CD4-positive, alpha-beta T cell (primary cell): Measurements from ENCODE around the gene TREX2. TPM values are rescaled to one million over a fixed set of nuclear protein-coding genes. Genes with fewer than 3 reads are reported as not detected.

Experiments used
- ATAC-seq: fragments of 200-7000 bp; cut with Tn5 transposase; one replicate; pipeline ENCODE4 v1.10.0; 2022; ENCODE audit warnings: mild to moderate bottlenecking; ENCODE audit not compliant: poor library complexity
- CTCF ChIA-PET: fragments of 350-600 bp; sonication (Branson Sonifier 250); formaldehyde crosslinking; loops from one replicate; lab custom pipeline; 2021; ENCODE audit warnings: antibody characterized with exemption, inconsistent platforms; lab: Charles Lee
- POLR2A ChIA-PET: fragments of 350-600 bp; sonication (Branson Sonifier 250); formaldehyde crosslinking; loops from one replicate; lab custom pipeline; 2021; ENCODE audit warnings: antibody characterized with exemption, inconsistent platforms; lab: Charles Lee
- DNase-seq, 14 experiments: peaks; one replicate each; pipeline ENCODE4 v3.0.0-alpha.2; 2013 to 2020; ENCODE audit warnings: mixed read lengths in 2 of 14
- H3K27ac ChIP-seq, 2 donors: one replicate each; pipeline versions ENCODE4 v1.5.1 to v1.7.0; 2013; ENCODE audit warnings: low read length in 2 of 2, low read depth in 1 of 2, mild to moderate bottlenecking in 1 of 2
- H3K27me3 ChIP-seq, 2 experiments: 1 replicate in 1 of 2; 2 replicates in 1 of 2; pipeline versions ENCODE4 v1.6.1 to v1.7.0; 2013; ENCODE audit warnings: low read length in 2 of 2, control low read depth in 1 of 2, mild to moderate bottlenecking in 1 of 2, moderate library complexity in 1 of 2; ENCODE audit not compliant: insufficient read depth in 2 of 2, control insufficient read depth in 1 of 2
- H3K36me3 ChIP-seq: one replicate; pipeline ENCODE4 v1.6.1; 2013; ENCODE audit warnings: low read length, control low read depth; ENCODE audit not compliant: insufficient read depth
- H3K4me1 ChIP-seq: one replicate; pipeline ENCODE4 v1.6.1; 2013; ENCODE audit warnings: low read length, control low read depth; ENCODE audit not compliant: insufficient read depth
- H3K4me3 ChIP-seq: one replicate; pipeline ENCODE4 v1.5.1; 2013; ENCODE audit warnings: mild to moderate bottlenecking, low read length, moderate library complexity
- H3K9me3 ChIP-seq, 2 experiments: 1 replicate in 1 of 2; 2 replicates in 1 of 2; pipeline versions ENCODE4 v1.6.1 to v1.7.0; 2013; ENCODE audit warnings: low read length in 2 of 2, mild to moderate bottlenecking in 2 of 2, control low read depth in 1 of 2, moderate library complexity in 1 of 2; ENCODE audit not compliant: control insufficient read depth in 1 of 2, insufficient read depth in 1 of 2
- H3K27ac Mint-ChIP-seq: one replicate; pipeline ENCODE4 v1.8.0; 2020; ENCODE audit warnings: mixed read lengths
- H3K27me3 Mint-ChIP-seq: one replicate; pipeline ENCODE4 v1.8.0; 2021; ENCODE audit warnings: mixed read lengths
- H3K36me3 Mint-ChIP-seq: one replicate; pipeline ENCODE4 v1.8.0; 2021; ENCODE audit warnings: low read depth, mixed read lengths
- H3K4me1 Mint-ChIP-seq: one replicate; pipeline ENCODE4 v1.8.0; 2021; ENCODE audit warnings: low read depth, mixed read lengths
- H3K4me3 Mint-ChIP-seq: one replicate; pipeline ENCODE4 v1.8.0; 2020; ENCODE audit warnings: mild to moderate bottlenecking, mixed read lengths
- H3K9me3 Mint-ChIP-seq: one replicate; pipeline ENCODE4 v1.8.0; 2020; ENCODE audit warnings: mixed read lengths
- intact Hi-C, 2 experiments: fragments of 100-400 bp; cut with DNase I in 1 of 2; cut with micrococcal nuclease in 1 of 2; formaldehyde crosslinking; loops; one replicate each; pipeline versions ENCODE4 v1.15.1 to v1.9.0; 2023 to 2025; cut with DNase I, micrococcal nuclease
- total RNA-seq, 174 experiments: library from RNA in 2 of 174; stranded (reverse) in 2 of 174; gene quantifications; one replicate each; pipeline ENCODE4 v1.2.3 and lab custom pipeline; 2021 to 2026
- TF ChIP-seq, protein P1 (sequence below): fragments of 200-600 bp; IDR thresholded peaks from one replicate; pipeline ENCODE4 v1.8.0; 2022; ENCODE audit warnings: antibody characterized with exemption, mild to moderate bottlenecking

TREX2 gene
- total RNA-seq, 2 experiments from 2014 or later = 1.1 to 1.4 TPM

DNA sequence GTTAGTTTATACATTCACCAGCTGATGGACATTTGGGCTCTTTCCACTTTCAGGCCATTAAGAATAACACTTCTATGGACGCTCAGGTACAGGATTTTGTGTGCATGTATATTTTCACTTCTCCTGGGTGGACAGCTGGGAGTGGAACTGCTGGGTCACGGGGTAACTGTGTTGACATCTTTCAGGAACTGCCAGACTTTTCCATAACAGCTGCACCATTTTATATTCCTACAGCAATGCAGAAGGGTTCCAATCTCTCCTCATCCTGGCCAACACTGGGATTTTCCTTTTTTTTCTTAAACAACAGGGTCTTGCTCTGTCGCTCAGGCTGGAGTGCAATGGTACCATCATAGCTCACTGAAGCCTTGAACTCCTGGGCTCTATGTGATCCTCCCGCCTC lies 12.6 kb upstream of the TREX2 start:
- H3K9me3 ChIP-seq = no peaks in the 10 kb centered on the region
- H3K36me3 ChIP-seq = peaks cover 35% of the 10 kb centered on the region
- Mint-ChIP-seq H3K4me3 (no peak overlapping the region), H3K4me1 (no peaks in the 10 kb centered on the region), H3K9me3 (no peaks in the 10 kb centered on the region), H3K27ac (no peak overlapping the region), H3K36me3 (peaks cover 34% of the 10 kb centered on the region), H3K27me3 (no peaks in the 10 kb centered on the region)
- DNase-seq = no peak
- no peak overlapping the region for H3K27ac ChIP-seq
- POLR2A ChIA-PET = no interaction called here
- no peak overlapping the region for H3K4me3 ChIP-seq
- TF ChIP-seq, protein P1, sequence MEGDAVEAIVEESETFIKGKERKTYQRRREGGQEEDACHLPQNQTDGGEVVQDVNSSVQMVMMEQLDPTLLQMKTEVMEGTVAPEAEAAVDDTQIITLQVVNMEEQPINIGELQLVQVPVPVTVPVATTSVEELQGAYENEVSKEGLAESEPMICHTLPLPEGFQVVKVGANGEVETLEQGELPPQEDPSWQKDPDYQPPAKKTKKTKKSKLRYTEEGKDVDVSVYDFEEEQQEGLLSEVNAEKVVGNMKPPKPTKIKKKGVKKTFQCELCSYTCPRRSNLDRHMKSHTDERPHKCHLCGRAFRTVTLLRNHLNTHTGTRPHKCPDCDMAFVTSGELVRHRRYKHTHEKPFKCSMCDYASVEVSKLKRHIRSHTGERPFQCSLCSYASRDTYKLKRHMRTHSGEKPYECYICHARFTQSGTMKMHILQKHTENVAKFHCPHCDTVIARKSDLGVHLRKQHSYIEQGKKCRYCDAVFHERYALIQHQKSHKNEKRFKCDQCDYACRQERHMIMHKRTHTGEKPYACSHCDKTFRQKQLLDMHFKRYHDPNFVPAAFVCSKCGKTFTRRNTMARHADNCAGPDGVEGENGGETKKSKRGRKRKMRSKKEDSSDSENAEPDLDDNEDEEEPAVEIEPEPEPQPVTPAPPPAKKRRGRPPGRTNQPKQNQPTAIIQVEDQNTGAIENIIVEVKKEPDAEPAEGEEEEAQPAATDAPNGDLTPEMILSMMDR = no peak
- no peak for ATAC-seq
- CTCF ChIA-PET = no interaction called here
- H3K4me1 ChIP-seq = no peaks in the 10 kb centered on the region
- no peaks in the 10 kb centered on the region for H3K27me3 ChIP-seq
- intact Hi-C loops = no loop called here

DNA sequence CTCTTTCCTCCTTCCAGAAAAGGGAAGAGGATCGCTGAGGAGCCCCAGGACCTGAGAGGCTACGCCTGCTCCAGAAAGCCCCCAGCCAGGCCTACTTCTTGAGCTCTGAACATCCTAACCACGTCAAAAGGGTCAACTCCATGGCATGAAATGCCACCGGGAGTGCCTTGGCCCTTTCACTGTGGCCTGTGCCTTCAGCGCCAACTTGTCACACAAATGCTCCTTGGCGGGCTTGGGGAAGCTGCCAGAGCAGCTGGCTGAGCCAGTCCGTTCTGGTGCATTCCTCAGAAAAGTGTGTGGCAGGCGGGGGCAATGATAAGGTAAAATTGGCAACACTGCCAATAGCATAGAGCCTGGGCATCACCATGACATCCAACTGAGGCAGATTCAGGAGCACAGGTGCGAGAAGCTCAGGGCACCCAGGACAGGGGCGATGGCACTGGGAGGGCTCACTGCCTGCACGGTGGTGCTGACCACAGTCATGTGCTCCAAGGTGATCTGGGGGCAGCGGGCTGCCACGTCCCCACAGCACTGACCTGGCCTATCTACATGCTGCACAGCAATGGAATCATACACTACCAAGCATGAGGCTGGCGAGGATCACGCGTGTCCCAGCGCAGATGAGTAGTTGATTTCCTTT lies 12.1 kb upstream of the TREX2 start:
- Histone ChIP-seq H3K9me3 (no peaks in the 10 kb centered on the region), H3K27ac (no peak overlapping the region), H3K36me3 (peaks cover 35% of the 10 kb centered on the region), H3K4me1 (no peaks in the 10 kb centered on the region), H3K4me3 (no peak overlapping the region), H3K27me3 (no peaks in the 10 kb centered on the region)
- POLR2A ChIA-PET = no interaction called here
- ATAC-seq (no peak), DNase-seq (no peak)
- no peaks in the 10 kb centered on the region for H3K27me3 Mint-ChIP-seq
- peaks cover 39% of the 10 kb centered on the region for H3K36me3 Mint-ChIP-seq
- CTCF ChIA-PET = no interaction called here
- no peak overlapping the region for H3K27ac Mint-ChIP-seq
- no peak overlapping the region for H3K4me3 Mint-ChIP-seq
- TF ChIP-seq, protein P1 = no peak
- H3K9me3 Mint-ChIP-seq = no peaks in the 10 kb centered on the region
- no peaks in the 10 kb centered on the region for H3K4me1 Mint-ChIP-seq
- intact Hi-C loops = no loop called here

DNA sequence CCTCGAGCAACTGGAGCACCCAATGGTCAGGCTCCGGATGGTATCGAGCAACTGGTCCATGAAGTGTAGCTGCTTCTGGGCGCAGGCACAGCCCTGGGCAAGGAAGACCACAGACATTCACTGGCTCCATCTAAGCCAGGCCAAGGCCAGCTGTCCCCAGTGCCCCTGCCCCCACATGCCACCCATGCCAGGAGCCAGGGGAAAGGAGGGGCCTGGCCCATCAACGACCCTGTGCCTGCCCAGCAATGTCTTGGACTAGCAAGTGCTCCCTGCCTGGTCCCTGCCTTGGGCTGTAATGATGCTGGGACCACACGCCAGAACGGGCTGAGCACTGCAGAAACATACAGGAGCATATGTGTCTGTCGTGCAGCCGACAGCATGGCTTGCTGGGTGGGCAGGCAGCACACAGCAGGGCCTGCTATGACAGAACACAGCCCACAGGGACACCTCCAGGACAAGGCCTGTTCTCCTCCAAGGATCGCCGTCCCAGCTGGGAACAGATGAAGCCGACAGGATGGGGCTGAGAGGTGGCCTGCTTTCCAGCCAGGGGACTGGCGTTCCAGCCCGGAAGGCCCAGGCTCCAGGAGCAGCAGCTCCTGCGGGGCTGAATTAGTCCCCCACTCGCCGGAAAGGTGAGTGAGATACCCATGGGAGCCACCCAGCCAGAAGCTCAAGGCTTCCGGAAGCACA lies 11.4 kb upstream of the TREX2 start:
- no peaks in the 10 kb centered on the region for H3K4me1 Mint-ChIP-seq
- no peaks in the 10 kb centered on the region for H3K27me3 ChIP-seq
- DNase-seq (no peak), ATAC-seq (no peak)
- H3K27me3 Mint-ChIP-seq = no peaks in the 10 kb centered on the region
- intact Hi-C loops = no loop called here
- H3K4me3 Mint-ChIP-seq = no peak overlapping the region
- no peak overlapping the region for H3K27ac ChIP-seq
- no peaks in the 10 kb centered on the region for H3K9me3 Mint-ChIP-seq
- no peak overlapping the region for H3K4me3 ChIP-seq
- peaks cover 40% of the 10 kb centered on the region for H3K36me3 Mint-ChIP-seq
- H3K9me3 ChIP-seq = no peaks in the 10 kb centered on the region
- peaks cover 35% of the 10 kb centered on the region for H3K36me3 ChIP-seq
- H3K4me1 ChIP-seq = no peaks in the 10 kb centered on the region
- no peak overlapping the region for H3K27ac Mint-ChIP-seq
- POLR2A ChIA-PET = no interaction called here
- TF ChIP-seq, protein P1 = no peak
- CTCF ChIA-PET = no interaction called here
